Epithelial cell of esophagus (primary cell): ENCODE measurements around the gene SNX21.
"Not testable (repeated sequence)": the region's sequence is repeated elsewhere in the genome, so short reads cannot be mapped to it uniquely, and the experiment has no call there.

Experiments
- DNase-seq: peaks from one replicate; pipeline ENCODE4 v3.0.0; 2010; ENCODE audit warnings: low read depth
- H3K4me3 ChIP-seq: 2 replicates; pipeline ENCODE4 v1.5.1; 2011; ENCODE audit warnings: mild to moderate bottlenecking, low read length, control low read depth
- TF ChIP-seq, protein P1 (sequence below): IDR thresholded peaks from 2 replicates; pipeline ENCODE4 v1.5.1; 2011; ENCODE audit warnings: low read depth, mild to moderate bottlenecking, low read length, control low read depth, inconsistent platforms; ENCODE audit not compliant: insufficient read depth; ENCODE audit errors: missing control alignments

SNX21 gene

DNA sequence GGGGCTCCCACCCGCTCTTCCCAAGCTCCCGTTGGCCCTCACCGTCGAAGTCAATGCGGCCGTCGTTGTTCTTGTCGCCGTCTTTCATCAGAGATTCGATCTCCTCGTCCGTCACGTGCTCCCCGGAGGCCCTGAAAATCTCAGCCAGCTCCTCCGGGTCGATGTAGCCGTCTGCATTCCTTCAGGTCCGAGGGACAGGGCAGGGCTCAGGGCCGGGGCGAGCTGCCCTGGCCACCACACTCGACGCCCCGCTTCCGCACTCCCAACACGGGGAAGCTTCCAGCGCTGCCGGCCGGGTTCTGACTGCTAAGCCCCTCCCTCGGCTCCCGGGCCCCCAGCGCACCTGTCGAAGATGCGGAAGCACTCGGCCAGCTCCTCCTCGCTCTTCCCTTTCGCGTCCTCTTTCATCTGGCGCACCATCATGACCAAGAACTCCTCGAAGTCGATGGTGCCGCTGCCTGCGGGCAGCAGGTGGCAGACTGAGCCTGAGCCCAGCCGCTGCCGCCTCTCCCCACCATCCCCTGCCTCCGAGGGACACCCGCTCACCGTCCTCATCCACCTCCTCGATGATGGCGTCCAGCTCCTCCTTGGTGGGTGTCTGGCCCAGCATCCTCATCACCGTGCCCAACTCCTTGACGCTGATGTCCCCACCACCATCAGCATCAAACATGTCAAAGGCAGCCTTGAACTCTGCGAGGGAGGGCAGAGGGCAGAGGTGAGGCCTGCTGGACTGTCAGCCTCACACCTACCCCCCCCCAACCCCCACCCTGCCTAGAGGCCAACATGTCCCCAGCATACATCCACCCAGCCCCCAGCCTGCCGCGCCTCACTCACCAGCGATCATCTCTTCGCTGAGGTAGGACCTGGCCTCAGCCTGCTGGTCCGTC lies 9.4 kb upstream of the SNX21 start:
- TF ChIP-seq, protein P1, sequence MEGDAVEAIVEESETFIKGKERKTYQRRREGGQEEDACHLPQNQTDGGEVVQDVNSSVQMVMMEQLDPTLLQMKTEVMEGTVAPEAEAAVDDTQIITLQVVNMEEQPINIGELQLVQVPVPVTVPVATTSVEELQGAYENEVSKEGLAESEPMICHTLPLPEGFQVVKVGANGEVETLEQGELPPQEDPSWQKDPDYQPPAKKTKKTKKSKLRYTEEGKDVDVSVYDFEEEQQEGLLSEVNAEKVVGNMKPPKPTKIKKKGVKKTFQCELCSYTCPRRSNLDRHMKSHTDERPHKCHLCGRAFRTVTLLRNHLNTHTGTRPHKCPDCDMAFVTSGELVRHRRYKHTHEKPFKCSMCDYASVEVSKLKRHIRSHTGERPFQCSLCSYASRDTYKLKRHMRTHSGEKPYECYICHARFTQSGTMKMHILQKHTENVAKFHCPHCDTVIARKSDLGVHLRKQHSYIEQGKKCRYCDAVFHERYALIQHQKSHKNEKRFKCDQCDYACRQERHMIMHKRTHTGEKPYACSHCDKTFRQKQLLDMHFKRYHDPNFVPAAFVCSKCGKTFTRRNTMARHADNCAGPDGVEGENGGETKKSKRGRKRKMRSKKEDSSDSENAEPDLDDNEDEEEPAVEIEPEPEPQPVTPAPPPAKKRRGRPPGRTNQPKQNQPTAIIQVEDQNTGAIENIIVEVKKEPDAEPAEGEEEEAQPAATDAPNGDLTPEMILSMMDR = peak; percentile 49
- H3K4me3 ChIP-seq = no peak overlapping the region

DNA sequence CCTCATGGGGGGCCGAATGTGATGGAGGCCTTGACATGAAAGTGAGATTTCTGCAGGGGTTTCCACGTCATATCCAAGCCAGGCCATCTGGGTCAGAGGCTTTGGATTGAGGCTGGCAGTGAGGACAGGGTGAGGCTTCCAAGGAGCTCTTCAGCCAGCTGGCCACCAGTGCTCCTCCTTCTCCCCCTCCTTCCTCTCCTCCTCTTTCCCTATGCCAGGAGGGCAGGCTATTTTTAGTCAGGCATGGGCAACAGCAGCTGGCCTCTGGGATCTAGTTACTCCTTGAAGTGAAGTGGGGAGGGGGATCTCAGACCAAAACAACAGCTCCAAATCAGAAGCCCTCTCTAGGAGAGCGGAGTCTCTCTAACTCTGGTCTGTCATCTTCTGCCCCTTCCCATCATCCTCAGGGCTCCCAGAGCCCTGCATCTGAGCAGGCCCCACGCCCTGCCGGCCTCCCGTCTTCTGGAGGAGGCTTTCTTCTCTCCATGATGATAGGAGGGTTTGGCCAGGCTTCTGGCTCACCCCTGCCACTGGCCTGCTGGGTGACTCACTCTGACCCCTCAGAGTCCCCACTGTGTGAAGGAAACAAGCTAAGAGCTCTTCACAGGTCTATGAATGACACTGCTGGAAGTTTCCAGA lies 7.1 kb upstream of the SNX21 start:
- TF ChIP-seq, protein P1 = no peak
- no peak for DNase-seq
- H3K4me3 ChIP-seq = no peak overlapping the region

More for the DNA sequence above, 9.4 kb upstream of the SNX21 start:
- peak; percentile 63 for DNase-seq

DNA sequence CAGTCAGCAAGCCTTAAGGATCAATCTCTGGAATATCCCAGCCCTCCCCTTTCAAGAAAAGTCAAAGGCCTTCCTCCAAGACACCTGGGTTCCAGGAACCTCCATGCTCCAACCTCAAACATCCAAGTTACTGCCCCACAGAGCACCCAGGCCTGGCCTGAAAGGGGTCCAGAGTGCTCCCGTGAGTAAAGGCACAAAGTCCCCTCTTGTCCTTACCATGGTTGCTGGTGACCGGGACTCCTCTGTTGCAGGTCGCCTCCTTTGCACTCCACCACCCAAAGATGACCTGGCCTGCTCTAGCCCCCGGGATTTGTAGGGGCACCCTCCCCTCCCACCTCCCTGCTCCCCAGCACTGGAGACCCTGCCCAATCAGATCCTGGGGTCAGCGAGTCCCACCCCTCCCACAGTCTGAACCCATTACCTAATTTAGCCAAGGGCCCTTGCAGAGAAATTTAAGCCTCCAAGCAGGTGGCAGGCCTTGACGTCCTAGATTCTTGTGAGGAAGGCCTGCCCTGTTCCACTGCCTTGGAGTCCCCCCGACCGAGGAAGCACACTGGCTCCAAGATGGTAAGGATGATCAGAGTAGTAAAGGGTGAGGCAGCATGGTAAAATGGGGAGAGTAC lies 6.5 kb upstream of the SNX21 start, which contains the start of gene TNNC2:
Gene TNNC2, minus strand, starts transcription at position 283 of the 623 bp plus-strand sequence. Its CDS starts 64 bp downstream, at position 219.
- no peak for DNase-seq
- TF ChIP-seq, protein P1 = no peak
- H3K4me3 ChIP-seq = no peak within 1 kb of the TSS

GRCh38 chr20:45827712-45828111 lies 5.9 kb upstream of the SNX21 start:
- DNase-seq = no peak
- no peak overlapping the region for H3K4me3 ChIP-seq
- TF ChIP-seq, protein P1 = no peak

DNA sequence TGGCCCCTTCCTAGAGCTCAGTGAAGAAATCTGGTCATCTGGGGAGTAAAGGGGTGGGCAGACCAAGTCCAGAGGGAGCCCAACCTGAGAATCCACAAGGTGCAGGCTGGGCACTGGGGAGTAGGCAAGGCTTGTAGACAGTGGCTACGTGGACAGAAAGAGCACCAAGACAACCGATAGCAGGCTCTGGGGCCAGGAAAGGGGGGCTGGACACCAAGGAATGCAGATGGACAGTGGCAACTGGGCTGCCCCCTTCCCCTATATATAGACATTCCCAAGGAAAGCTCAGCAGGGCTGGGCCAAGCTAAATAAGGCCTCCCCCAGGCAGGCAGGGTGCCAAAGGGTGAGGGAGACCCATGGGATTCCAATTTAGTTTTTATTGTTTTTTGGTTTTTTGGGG lies 5.0 kb upstream of the SNX21 start:
- no peak overlapping the region for H3K4me3 ChIP-seq
- no peak for DNase-seq
- TF ChIP-seq, protein P1 = no peak

DNA sequence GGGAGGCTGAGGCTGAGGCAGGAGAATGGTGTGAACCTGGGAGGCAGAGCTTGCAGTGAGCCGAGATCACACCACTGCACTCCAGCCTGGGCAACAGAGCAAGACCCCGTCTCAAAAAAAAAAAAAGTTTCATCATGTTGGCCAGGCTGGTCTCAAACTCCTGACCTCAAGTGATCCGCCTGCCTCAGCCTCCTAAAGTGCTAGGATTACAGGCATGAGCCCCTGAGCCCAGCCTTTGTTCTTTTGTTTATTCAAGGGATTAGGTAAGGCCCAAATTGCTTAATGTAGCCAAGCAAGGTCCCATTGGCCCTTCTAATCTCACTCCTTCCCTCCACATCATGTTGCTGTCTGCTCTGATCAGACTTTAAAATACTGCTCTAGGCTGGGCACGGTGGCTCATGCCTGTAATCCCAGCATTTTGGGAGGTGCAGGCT lies 3.9 kb upstream of the SNX21 start:
- peak; percentile 24 for DNase-seq

GRCh38 chr20:45832619-45833018 lies 980 bp upstream of the SNX21 start:
- no peak overlapping the region for H3K4me3 ChIP-seq
- TF ChIP-seq, protein P1 = no peak
- no peak for DNase-seq

More for the DNA sequence above, 3.9 kb upstream of the SNX21 start:
- not testable (repeated sequence) for H3K4me3 ChIP-seq
